Right lobe of liver (tissue), 4 donors: ENCODE results near the gene SLC16A14.

Experiments
- POLR2A ChIP-seq: fragments of 450-650 bp; IDR thresholded peaks from one replicate; pipeline ENCODE4 v1.6.1; 2017; ENCODE audit warnings: antibody characterized with exemption, mild to moderate bottlenecking
- TF ChIP-seq, protein P1 (sequence below), 4 donors: fragments of 200-600 bp in 3 of 4; fragments of 450-650 bp in 1 of 4; IDR thresholded peaks; one replicate each; pipeline versions ENCODE4 v1.5.1 to v1.8.0; 2016 to 2022; ENCODE audit warnings: antibody characterized with exemption in 4 of 4, mild to moderate bottlenecking in 2 of 4
- donor health status: DM: no; HTN: no; CAD: no.
- donor health status: DM: no; HTN: no; CAD: no.
- donor health status: DM: no; HTN: yes; CAD: no.

DNA sequence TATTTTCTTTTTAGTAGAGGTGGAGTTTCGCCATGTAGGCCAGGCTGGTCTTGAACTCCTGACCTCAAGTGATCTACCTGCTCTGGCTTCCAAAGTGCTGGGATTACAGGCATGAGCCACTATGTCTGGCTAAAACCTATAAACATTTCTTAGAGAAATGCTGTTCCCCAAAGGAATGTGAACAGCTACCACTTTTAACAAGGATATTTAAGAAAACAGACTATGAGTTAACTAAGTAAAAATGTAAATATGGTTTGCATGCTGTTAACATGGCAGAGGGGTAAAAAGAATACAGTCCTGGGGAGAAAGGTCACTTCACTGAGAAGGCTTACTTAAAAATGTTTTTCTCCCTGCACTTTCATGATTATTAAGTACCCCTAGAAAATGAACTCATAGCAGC is 57.1 kb downstream of the SLC16A14 start:
- TF ChIP-seq, protein P1, sequence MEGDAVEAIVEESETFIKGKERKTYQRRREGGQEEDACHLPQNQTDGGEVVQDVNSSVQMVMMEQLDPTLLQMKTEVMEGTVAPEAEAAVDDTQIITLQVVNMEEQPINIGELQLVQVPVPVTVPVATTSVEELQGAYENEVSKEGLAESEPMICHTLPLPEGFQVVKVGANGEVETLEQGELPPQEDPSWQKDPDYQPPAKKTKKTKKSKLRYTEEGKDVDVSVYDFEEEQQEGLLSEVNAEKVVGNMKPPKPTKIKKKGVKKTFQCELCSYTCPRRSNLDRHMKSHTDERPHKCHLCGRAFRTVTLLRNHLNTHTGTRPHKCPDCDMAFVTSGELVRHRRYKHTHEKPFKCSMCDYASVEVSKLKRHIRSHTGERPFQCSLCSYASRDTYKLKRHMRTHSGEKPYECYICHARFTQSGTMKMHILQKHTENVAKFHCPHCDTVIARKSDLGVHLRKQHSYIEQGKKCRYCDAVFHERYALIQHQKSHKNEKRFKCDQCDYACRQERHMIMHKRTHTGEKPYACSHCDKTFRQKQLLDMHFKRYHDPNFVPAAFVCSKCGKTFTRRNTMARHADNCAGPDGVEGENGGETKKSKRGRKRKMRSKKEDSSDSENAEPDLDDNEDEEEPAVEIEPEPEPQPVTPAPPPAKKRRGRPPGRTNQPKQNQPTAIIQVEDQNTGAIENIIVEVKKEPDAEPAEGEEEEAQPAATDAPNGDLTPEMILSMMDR (IDR thresholded peaks at IDR 0.05) = no peak
- no peak for TF ChIP-seq POLR2A
